SHP77 (cell line): ENCODE measurements around the gene MAN1B1.
"Not testable (repeated sequence)": the region's sequence is repeated elsewhere in the genome, so short reads cannot be mapped to it uniquely, and the experiment has no call there.

Experiments used
- DNase-seq, 2 experiments: peaks; one replicate each; lab custom pipeline; 2025; lab: John Stamatoyannopoulos, UW

Gene MAN1B1

GRCh38 chr9:137127301-137128157, 40.7 kb downstream of the MAN1B1 start:
- DNase-seq = no peak

- DNase-seq = no peak
Measured at GRCh38 chr9:137128158-137128861, 41.5 kb downstream of the MAN1B1 start.

- DNase-seq = peak in 1 of 2 experiments; percentile 13
Measured at GRCh38 chr9:137128862-137129455, 42.2 kb downstream of the MAN1B1 start.

GRCh38 chr9:137129456-137130175, 42.8 kb downstream of the MAN1B1 start:
- DNase-seq = peak; percentile 88 to 93

- peak in 1 of 2 experiments; percentile 21 for DNase-seq
Measured at GRCh38 chr9:137130176-137130755, 43.5 kb downstream of the MAN1B1 start.

GRCh38 chr9:137134191-137134590, 47.4 kb downstream of the MAN1B1 start:
- no peak for DNase-seq

- not testable (repeated sequence) for DNase-seq
Measured at GRCh38 chr9:137135154-137135553, 48.4 kb downstream of the MAN1B1 start.

GRCh38 chr9:137136261-137136880, 49.6 kb downstream of the MAN1B1 start:
- peak in 1 of 2 experiments; percentile 47 for DNase-seq

GRCh38 chr9:137136881-137137607, 50.3 kb downstream of the MAN1B1 start:
- DNase-seq = no peak

GRCh38 chr9:137138058-137138721, 51.4 kb downstream of the MAN1B1 start:
- no peak for DNase-seq

GRCh38 chr9:137138722-137139467, 52.1 kb downstream of the MAN1B1 start, which contains the start of gene GRIN1:
Gene GRIN1, plus strand, starts transcription at chr9:137139154. Its CDS starts 333 bp downstream, at chr9:137139487.
- DNase-seq = no peak

- DNase-seq = no peak
Measured at GRCh38 chr9:137139468-137140150, 52.8 kb downstream of the MAN1B1 start.

- DNase-seq = no peak
Measured at GRCh38 chr9:137140151-137141012, 53.6 kb downstream of the MAN1B1 start.

- no peak for DNase-seq
Measured at GRCh38 chr9:137141050-137141810, 54.4 kb downstream of the MAN1B1 start.

- no peak for DNase-seq
Measured at GRCh38 chr9:137141976-137142936, 55.5 kb downstream of the MAN1B1 start.

- DNase-seq = no peak
Measured at GRCh38 chr9:137143459-137143858, 56.7 kb downstream of the MAN1B1 start.
